Measurements from ENCODE around the gene KCTD12.
"Not testable (repeated sequence)": the region's sequence is repeated elsewhere in the genome, so short reads cannot be mapped to it uniquely, and the experiment has no call there.

The KCTD12 gene

DNA sequence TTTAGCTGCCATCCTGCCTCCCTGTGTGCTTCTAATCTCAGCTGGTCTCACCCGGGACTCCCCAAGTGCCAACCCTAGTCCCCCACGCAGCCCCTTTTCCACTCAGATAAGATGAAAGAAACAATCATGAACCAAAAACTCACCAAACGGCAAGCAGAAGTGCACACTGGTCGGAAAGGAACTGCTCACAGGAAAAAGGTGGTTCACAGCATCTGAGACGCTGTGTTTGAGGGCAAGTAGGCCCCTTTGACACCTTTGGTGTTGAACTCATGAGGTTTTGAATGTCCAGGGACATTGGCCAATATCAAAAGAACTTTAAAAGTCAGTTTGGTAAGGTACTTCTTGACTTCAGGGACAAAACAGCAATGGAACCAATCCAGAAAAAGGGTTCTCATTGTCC, 41.8 kb upstream of the KCTD12 start:
- TF ChIP-seq, protein P1, sequence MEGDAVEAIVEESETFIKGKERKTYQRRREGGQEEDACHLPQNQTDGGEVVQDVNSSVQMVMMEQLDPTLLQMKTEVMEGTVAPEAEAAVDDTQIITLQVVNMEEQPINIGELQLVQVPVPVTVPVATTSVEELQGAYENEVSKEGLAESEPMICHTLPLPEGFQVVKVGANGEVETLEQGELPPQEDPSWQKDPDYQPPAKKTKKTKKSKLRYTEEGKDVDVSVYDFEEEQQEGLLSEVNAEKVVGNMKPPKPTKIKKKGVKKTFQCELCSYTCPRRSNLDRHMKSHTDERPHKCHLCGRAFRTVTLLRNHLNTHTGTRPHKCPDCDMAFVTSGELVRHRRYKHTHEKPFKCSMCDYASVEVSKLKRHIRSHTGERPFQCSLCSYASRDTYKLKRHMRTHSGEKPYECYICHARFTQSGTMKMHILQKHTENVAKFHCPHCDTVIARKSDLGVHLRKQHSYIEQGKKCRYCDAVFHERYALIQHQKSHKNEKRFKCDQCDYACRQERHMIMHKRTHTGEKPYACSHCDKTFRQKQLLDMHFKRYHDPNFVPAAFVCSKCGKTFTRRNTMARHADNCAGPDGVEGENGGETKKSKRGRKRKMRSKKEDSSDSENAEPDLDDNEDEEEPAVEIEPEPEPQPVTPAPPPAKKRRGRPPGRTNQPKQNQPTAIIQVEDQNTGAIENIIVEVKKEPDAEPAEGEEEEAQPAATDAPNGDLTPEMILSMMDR (IDR thresholded peaks at IDR 0.05; ENCODE audit: low read depth, low read length) = no peak

DNA sequence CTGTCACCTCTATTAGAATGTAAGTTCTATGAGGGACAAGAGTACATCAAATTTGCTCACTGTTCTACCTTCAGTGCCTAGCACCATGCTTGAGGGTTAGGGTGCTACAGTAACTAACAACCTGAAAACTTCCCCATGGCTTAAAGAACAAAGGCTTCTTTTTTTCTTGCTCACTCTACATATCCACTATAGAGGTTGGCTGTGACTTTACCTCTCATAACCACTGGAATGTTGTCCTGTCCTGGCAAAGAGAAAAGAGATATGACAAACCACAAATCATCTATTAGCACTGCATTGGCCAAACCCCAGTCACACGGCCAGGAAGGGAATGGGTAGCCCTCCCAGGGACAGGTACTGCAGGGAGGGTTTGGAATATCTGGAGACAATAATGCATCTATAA, 38.9 kb upstream of the KCTD12 start:
- no peak overlapping the region for H3K4me3 ChIP-seq (ENCODE audit: low read depth, low read length)
- in situ Hi-C loops (cut with HindIII; ENCODE audit: low sequenced_read_pairs) = no loop called here
- DNase-seq (ENCODE audit: low read depth, low spot score) = no peak
- TF ChIP-seq, protein P1 (IDR thresholded peaks at IDR 0.05; ENCODE audit: low read depth, low read length) = no peak

More for the DNA sequence above, 41.8 kb upstream of the KCTD12 start:
- H3K4me3 ChIP-seq (ENCODE audit: low read depth, low read length) = no peak overlapping the region
- in situ Hi-C loops (cut with HindIII; ENCODE audit: low sequenced_read_pairs) = no loop called here
- no peak for DNase-seq (ENCODE audit: low read depth, low spot score)

DNA sequence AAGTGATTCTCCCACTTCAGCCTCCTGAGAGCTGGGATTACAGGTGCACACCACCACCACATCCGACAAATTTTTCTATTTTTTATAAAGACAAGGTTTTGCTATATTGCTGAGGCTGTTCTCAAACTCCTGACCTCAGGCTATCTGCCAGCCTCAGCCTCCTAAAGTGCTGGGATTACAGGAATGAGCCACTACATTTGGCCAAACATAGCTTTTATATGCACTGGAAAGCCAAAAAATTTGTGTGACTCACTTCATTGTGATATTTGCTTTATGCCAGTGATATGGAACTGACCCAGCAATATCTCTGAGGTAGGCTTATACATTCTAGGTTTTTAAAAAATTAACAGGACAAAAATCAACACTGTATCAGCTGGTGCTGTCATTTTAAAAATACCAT, 35.3 kb upstream of the KCTD12 start:
- TF ChIP-seq, protein P1 (IDR thresholded peaks at IDR 0.05; ENCODE audit: low read depth, low read length) = no peak
- no peak for DNase-seq (ENCODE audit: low read depth, low spot score)
- H3K4me3 ChIP-seq (ENCODE audit: low read depth, low read length) = no peak overlapping the region
- in situ Hi-C loops (cut with HindIII; ENCODE audit: low sequenced_read_pairs) = no loop called here

DNA sequence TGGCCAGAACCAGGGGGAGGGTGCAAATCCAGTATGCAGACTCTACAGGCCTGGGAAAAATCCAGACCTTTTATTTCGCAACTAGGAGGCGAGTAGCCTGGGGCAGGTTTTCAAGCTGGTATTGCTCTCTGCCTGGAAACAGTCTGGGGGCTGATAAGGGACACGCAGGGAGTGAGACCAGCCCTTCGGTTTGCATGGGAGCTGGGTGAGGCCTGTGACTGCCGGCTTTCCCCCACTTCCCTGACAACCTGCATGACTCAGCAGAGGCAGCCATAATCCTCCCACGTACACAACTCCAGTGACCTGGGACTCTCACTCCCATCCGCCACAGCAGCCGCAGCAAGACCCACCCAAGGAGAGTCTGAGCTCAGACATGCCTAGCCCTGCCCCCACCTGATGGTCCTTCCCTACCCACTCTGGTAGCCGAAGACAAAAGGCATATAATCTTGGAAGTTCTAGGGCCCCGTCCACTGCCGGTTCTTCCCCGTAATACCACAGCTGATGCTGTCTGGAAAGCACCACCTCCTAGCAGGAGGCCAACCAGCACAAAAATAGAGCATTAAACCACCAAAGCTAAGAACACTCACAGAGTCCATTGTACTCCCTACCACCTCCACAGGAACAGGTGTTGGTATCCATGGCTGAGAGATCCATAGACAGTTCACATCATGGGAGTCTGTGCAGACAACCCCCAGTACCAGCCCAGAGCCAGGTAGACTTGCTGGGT, 31.7 kb upstream of the KCTD12 start:
- H3K4me3 ChIP-seq (ENCODE audit: low read depth, low read length); in situ Hi-C loops (cut with HindIII; ENCODE audit: low sequenced_read_pairs); DNase-seq (ENCODE audit: low read depth, low spot score): not testable (repeated sequence)

DNA sequence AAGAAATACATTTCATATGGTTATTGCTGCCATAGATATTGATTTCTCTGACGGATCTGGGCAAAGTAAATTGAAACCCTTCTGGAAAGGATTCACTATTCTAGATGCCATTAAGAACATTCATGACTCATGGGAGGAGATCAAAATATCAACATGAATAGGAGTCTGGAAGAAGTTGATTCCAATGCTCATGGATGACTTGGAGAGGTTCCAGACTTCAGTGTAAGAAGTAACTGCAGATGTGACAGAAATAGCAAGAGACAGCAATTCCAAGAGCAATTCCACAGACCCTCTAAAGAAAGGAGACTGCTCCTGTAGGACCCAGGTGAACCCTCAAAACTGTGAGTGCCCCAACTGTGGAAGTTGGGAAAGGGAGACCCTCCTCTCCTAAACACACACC, 30.9 kb upstream of the KCTD12 start:
- in situ Hi-C loops (cut with HindIII; ENCODE audit: low sequenced_read_pairs) = no loop called here

DNA sequence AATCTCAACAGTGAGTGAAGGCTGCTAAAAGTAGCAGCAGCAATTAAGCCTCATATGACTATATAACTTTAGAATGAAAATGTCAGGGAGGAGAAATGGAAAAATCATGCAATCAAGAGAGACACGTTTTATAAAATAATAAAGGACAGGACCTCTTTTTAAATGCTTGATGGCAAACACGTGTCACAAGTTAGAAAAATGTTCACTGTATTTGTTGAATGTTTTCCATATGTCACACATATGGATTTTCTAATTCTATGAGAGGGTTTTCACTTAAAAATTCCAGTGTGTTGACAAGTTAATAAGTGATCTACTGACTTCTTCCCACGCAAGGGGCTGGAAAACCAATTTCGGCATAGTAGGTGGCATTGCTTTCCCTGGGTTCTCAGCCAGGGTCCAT, 27.7 kb upstream of the KCTD12 start:
- DNase-seq (ENCODE audit: low read depth, low spot score) = no peak
- TF ChIP-seq, protein P1 (IDR thresholded peaks at IDR 0.05; ENCODE audit: low read depth, low read length) = no peak
- in situ Hi-C loops (cut with HindIII; ENCODE audit: low sequenced_read_pairs) = no loop called here
- H3K4me3 ChIP-seq (ENCODE audit: low read depth, low read length) = no peak overlapping the region

More for the DNA sequence above, 30.9 kb upstream of the KCTD12 start:
- TF ChIP-seq, protein P1 (IDR thresholded peaks at IDR 0.05; ENCODE audit: low read depth, low read length) = no peak
- no peak overlapping the region for H3K4me3 ChIP-seq (ENCODE audit: low read depth, low read length)
- no peak for DNase-seq (ENCODE audit: low read depth, low spot score)

DNA sequence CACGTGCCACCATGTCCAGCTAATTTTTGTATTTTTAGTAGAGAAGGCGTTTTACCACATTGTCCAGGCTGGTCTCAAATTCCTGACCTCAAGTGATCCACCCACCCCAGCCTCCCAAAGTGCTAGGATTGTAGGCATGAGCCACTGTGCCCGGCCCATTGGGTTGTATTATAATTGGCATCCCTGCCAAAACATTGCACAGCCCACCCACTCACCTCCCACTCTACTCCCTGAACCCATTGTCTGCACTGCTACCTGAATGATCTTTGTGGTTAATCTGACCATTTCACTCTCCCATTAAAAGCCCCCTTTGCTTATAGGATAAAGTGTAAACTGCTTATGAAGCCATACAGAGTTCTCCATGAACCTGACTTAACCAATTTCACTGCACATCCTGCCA, 26.3 kb upstream of the KCTD12 start:
- TF ChIP-seq, protein P1 (IDR thresholded peaks at IDR 0.05; ENCODE audit: low read depth, low read length) = no peak
- no peak overlapping the region for H3K4me3 ChIP-seq (ENCODE audit: low read depth, low read length)
- in situ Hi-C loops (cut with HindIII; ENCODE audit: low sequenced_read_pairs) = no loop called here
- DNase-seq (ENCODE audit: low read depth, low spot score) = no peak
